GM19468 (cell line): ENCODE measurements around the gene RIOX2.
"Not testable (repeated sequence)": the region's sequence is repeated elsewhere in the genome, so short reads cannot be mapped to it uniquely, and the experiment has no call there.

Source experiments
- ATAC-seq: cut with Tn5 transposase; IDR thresholded peaks from one replicate; pipeline ENCODE4 v1.9.1; 2021; ENCODE audit warnings: mild to moderate bottlenecking, moderate library complexity, moderate number of reproducible peaks; ENCODE audit not compliant: unreplicated experiment; ENCODE audit errors: extremely low read depth

Gene RIOX2

DNA sequence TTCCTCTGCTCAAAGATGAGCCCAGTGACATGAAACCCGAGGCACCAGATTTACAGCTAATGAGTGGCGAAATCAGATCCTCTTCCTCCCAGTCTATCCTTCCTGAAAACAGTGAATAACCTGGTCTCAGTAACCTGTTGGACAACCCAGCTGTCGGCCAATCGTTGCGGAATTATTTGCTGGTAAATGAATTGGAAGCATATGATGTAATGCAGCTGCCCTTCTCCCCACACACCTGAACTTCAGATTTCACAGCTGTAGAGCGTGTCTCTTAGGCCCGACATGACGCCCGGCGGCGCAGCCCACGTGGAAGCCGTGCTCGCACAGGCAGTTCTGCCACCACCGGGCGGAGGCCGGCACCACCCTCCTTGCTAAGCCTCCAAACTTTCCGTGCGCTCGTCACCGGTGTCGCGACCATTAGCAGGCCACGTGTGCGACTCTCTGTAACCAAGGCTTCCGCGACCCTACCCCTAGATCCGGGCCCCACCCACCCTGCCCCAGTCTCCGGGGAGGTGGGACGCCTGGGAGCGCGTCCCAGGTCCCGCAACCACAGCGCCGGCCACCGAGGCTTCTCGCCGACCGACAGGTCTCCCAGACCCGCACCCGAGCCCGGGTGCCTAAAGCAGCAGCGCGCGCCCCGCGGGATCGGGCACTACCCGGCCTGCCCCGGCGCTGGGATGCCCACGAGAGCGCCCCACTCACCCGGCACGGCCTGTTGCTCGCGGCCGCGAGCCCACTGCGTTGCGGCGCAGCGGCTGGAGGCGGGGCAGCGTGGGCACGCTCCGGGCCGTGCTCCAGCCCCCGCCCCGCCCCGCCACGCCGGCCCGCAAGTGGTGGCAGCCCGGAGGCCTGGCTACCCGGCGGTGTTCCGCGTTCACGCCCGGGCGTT is at the start of gene RIOX2:
TSS of gene RIOX2 (minus strand) at position 753 of the 889 bp plus-strand sequence. CDS start 4,838 bp downstream, outside the sequence.
- ATAC-seq = peak; percentile 94

DNA sequence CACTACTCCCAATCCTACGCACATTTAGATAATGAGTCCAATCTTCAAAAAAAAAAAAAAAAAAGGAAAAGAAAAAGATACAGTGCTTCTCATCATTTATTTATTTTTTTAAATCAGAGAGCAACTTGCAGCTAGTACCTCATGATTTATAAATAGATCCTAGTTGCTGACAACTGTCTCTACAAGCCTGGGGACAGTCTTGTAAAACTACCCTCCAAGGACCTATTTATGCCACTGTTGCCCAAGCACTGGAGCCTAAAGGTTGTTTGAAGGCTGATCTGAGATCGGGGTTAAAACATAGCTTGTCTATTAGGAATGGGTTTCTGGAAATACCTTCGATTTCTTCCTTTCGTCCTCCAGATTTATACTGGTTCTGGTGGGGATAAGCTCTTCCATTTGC is 48.2 kb upstream of the RIOX2 start:
- no peak for ATAC-seq

DNA sequence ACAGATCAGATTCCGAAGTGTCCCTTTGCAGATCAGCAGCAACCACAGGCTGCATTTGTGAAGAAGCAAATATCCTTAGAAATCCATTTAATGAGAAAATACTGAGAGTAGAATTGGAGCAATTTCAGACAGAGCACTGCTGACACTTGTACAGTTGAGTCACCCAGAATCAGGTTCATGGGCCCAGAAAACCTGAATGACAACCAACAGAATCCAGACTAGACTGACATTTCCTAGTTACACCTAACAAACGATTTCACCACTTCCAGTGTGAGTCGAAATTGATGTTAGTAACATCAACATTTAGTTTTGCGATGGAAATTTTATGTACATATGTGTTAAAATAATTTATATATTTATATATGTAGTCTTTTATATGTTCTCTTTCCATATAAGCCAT is 46.1 kb upstream of the RIOX2 start:
- ATAC-seq = no peak

DNA sequence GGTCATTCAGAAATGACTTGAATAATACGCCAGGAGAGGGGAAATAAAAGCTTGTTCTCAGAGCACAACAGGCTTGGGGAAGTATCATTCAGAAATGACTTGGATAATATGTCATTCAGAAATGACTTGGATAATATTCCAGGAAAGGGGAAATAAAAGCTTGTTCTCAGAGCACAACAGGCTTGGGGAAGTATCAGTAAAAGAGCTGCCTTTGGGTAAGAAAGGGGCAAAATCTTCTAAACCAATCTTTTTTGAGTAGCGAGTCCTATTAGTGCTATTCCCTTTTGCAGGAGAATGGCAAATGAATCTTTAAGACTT is 42.0 kb upstream of the RIOX2 start:
- no peak for ATAC-seq

DNA sequence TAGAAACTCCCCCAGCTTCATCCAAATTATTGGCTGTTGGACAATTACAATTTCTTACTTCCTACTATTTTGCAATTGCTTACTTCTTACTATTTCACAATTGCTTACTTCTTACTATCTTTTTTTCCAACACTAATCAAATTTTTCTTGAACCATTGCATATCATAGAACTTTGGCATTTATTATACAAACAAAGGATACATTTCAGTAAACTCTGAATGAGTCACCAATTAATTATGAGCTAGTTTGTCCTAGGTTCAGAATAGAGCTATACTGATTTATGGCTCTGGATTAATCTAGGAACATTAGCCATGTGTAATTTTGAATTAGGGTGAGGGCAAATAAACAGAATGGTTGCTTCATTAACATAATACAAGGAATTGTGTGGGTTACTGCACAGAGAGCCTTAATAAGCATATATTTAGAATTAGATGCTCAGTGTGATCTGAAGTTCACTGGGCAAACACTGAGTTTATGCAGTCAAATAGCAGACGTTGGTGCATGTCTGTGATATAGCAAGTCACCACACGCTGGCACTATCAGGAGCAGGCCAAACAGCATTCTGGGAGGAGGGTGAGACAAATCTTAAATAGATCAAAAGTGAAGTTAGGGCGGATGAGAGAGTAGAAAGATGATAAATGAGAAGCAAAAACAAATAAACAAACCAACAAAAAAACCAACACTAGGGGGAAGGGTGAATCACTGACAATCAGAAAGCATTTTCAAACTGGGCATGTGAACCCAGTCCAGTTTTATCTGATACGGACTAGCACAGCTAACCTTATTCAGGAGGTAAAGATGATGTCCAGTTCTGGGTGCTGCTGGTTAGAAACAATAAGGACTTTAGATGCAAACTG is 41.4 kb upstream of the RIOX2 start:
- no peak for ATAC-seq

DNA sequence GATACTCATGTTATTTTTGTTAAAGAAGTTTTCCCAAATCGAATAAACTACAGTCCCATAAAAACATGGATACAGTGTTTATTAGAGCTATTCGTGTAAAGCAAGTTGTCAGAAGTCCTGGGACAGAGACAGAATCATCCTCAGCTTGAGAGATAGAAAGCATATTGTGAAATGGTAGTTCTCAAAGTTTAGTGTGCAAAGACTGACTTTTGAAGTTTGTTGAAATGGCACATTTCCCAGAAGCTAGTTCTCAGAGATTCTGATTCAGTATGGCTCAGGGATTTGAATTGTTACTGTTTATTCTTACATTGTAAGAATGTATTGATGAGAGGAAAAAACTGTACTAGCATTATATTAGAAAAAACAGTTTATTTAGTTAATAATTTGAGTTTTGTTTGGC is 40.7 kb upstream of the RIOX2 start:
- ATAC-seq = no peak

DNA sequence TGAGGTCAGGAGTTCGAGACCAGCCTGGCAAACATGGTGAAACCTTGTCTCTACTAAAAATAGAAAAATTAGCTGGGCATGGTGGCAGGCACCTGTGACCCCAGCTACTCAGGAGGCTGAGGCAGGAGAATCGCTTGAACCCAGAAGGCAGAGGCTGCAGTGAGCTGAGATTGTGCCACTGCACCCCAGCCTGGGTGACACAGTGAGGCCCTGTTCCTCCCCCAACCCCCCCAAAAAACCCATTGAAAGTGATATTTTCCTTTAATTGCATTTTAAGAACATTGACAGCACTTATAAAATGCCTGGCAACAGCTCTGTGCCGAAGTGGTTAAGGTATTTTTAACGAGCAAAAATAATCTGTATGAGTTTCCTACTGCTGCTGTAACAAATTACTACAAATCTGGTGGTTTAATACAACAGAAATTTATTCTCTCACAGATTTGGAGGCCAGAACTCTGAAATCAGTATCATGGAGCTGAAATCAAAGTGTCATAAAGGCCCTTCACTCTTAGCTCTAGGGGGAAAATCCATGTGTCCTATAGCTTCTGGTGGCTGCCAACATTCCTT is 38.7 kb upstream of the RIOX2 start:
- ATAC-seq = not testable (repeated sequence)

DNA sequence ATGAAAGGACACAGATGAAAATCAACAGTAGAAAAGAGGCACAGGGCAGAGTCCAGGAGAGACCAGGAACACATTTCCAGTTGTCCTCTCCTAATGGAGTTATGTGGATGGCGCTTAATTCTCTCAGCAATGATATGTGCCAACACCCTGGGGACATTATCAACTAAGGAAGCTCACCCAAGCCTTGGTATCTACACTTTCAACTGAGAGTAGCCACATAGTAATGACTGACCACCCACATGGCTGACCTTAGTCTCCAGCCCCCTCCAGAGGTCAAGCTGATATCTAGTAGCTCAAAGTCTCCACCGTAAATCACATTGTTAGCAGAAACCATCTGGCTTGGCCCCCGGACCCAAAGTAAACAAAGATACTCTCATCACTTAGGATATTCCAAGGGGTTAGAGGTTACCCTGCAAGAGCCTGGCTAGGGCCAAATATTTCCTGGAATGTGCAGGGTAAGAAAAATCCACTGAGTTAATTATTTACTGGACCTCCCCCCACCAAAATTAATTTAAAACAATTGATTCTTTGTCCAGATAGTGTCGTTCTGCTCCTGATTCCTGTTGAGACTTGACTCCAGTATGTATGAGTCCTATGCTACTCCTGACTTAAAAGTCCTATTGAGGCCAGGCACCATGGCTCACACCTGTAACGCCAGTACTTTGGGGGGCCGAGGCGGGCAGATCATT is 38.1 kb upstream of the RIOX2 start:
- ATAC-seq = no peak

DNA sequence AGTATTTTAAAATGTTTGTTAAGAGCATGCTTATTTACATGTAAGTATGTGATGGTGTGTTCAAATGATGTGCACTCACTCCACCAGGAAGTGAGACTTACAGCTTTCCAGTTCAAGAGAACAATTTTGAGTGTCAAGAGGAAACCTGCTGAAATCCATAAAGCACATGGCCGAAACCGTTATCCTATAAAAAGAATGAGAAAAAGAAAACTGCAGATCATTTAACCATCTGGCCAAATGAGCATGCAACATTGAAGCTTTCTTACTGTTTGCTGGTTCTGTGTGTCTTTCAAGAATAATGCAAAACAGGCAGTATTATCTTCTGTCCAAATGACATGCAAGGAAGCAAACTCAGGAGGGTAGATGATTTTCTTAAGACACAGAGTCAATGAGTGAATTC is 36.6 kb upstream of the RIOX2 start:
- ATAC-seq = peak; percentile 28

DNA sequence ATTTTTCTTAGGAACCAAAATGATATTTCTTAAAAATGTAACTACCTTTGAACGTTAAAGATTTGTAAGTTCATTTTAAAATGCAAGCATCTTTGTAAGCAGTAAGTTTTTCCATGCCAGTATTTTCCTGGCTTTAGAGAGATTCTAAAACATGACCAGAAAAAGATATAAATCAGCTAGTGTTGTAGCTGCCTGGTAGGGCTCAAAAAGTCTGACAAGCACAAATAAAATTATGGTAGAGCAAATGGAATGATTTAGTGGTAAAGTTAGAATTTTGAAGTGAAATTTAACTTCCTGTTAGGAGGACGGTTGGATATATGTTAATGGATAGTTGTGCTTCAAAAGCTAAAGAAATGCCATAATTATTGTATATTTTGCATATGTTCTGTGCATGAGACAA is 33.2 kb upstream of the RIOX2 start:
- ATAC-seq = no peak

DNA sequence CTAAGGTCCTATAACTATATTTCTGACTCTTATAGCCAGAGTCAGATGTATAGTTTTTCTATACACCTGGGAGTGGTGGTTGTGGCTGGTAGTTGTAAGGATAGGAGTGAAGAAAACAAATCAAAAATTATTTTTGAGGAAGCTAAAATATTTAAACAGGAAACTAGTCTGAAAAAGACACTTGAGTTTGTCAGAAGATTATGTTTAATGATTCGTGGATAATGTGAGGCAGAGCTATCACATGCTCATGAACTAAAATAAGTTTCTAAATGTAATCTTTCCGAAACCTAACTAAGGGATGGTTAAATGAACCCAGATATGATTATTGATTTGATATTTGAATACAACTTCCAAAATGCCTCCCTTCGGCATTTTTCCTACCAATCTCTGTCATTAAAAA is 32.5 kb upstream of the RIOX2 start:
- no peak for ATAC-seq

DNA sequence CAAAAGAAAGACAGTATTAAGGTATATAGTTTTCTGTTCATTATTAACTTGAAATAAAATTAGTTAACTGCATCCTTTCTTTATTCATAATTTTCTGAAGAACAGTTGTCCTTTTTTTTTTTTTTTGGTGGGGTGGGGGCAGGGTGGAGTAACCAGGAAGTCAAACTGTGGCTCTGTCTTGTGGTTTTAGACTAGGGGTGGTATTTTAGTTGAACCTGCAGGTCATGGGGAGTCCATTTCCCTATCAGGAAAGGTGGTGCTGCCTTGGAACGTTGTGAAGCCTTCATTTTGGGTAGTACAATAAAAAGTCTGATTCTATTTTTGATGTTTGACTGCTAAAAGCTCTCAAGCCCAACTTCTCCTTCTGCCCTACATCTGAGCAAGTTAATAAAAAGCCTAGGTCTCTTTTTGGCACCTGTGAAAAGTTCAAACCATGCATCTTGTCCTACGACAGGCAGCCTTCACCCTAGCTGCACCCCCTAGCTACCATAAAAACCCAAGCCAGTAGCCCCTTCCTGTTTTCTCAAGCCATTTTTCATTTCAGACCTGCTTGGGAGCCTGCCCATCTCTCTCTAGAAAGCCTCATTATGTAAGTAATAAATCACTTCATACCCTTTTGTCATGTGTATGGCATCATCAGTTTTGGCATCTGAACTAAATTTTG is 31.2 kb upstream of the RIOX2 start:
- ATAC-seq = peak; percentile 45

DNA sequence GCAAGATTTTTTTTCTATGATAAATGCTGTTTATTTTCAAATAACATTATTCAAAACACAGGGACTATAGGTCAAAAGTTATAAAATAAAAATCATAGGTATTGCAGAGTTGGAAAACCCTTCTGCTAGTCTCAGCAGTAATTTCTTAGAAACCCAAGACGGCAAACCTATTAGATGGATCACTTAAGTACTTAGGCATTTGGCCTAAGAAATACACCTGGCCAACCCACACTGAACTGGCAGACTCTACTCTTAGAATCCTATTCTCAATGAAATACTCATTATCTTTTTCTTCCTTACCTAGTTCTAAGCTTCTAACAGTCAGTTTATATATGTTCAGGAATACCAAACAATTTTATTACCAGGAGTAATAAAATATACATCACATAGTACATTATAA is 30.5 kb upstream of the RIOX2 start:
- ATAC-seq = no peak

DNA sequence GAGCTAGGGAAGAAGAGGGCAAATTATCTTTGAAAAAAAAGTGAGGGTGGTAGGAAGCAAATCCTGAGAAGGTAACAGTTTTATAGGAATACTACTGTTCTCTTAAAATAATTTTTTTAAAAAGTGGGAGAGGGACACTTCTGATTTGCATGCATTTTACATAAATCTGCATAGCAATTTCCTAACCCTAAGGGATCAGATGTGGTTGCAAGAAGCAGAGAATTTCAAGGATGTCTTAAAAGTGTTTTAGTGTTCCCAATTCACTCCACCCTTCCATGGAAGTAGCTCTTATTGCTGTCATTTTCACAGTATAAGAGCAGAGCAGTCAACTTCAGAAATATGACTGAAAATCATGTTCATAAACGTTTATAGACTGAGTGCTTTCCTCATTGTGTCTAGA is 27.8 kb upstream of the RIOX2 start:
- no peak for ATAC-seq

DNA sequence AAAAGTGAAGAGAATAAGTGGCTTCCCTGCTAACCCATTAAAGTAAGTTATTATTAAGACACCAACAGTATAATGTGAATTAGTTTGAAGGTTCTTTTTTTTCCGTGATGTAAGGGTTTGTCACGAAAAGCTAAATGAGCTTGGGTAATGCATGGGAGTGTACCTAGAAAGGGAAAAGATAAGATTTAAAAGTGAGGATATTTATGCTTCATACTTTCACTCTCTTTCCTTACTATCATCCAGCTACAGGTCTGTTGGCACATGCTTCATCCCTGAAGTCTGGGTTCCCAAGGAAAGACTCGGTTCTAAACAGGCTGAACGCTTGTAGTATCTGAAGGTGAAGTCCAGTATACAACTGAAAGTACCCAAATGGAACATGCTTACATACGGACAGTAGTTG is 26.9 kb upstream of the RIOX2 start:
- ATAC-seq = no peak

DNA sequence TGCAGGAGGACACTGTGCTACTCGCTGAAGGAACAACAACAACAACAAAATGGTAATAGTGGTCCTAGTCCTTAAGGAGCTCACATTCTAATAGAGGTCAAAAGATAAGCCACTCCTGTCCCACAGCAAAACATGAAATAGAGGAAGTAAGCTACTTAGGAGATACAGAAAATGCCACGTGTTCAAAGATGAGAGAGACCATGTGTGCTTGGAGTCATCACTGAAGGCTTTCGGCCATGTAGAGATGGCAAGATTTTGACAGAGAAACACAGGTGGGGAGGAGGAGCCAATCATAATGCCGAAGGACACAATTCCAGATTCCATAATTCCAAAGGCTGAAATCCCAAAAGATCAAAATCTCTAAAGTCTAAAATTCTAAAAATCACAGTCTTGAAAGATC is 24.8 kb upstream of the RIOX2 start:
- ATAC-seq = peak; percentile 41

DNA sequence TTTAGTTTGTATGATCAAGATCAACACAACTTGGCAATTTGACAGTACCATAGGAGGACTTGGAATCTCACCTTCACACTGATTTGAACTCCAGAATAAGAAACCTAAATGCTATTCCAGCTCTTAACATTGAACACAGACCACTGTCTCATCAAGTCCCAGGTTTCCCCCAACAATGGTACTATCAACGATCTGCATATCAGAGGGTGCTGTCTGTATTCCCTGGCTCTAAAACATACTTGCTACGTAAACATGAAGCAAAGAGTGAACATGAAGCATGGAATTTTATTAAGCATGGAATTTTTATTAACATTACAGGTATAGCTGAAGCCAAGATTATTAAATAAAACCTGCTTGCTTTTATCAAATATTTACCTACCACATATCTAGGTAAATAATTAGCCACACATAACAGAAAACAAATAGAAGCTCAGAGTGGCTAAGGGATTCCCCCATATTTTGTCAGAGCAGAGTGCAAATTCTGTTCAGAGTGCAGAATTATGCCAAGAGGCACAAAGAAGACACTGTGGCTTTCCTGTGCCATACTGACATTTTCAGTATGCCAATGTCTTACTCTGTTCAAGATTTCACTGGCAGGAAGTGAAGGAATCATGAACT is 22.2 kb upstream of the RIOX2 start:
- ATAC-seq = no peak

DNA sequence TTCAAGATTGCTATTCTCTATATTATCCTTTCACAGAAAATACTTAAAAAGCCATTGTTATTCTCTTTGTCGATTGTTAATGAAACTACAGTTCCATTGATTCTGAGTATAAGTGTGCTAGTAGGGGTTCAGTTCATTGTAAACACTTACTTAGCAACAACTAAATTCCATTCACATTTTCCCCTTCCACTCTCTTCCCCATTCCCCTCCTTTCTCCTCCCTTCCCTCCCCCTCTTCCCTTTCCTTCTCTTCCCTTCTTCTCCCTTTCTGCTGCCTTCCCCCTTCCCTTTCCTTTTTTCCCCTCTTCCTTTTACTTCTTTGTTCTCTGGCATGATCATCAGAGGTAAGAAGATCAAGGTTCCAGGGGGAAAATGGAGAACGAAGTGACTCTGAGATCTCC is 21.3 kb upstream of the RIOX2 start:
- no peak for ATAC-seq

DNA sequence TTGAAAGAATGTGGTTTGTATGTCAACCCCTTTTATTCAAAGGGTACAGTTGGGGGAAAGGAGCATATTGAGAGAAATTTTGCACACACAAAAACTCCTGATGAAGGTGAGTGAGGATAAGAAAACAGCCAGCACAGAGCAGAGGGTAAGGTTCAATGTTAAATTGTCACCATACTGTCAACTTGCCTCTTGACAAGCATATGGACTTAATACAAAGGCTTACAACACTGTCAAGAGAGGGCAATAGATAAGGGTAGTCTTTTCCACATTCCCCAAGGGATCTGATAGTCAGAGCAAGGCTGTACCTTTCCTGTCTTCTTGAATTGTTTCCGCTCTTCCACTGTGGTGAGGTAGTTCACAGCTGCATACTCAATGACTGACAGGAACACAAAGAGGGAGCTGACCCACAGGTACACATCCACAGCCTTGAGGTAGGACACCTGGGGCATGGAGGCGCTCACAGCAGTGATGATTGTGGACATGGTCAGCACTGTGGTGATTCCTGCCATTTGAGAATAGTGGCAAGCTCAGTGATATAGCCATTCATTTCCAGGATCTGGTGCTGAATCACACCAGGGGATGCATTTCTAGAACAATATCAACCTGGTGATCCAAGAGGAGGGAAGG is 20.4 kb upstream of the RIOX2 start:
- no peak for ATAC-seq
